Adipocyte (in vitro differentiated cells): ENCODE results near the gene USP6.
"Not testable (repeated sequence)": the region's sequence is repeated elsewhere in the genome, so short reads cannot be mapped to it uniquely, and the experiment has no call there.

Experiments
- DNase-seq: peaks from one replicate; pipeline ENCODE4 v3.0.0-alpha.2; 2015; ENCODE audit warnings: low read depth
- H3K27me3 ChIP-seq: replicated peaks from 2 replicates; pipeline ENCODE4 v1.7.0; 2013; ENCODE audit warnings: mild to moderate bottlenecking, low read length, moderate library complexity; ENCODE audit not compliant: control insufficient read depth, insufficient read depth
- H3K36me3 ChIP-seq: 2 replicates; pipeline ENCODE4 v1.7.0; 2013; ENCODE audit warnings: low read length, mild to moderate bottlenecking, moderate library complexity; ENCODE audit not compliant: control insufficient read depth, insufficient read depth, severe bottlenecking
- H3K4me1 ChIP-seq: 2 replicates; pipeline ENCODE4 v1.7.0; 2013; ENCODE audit warnings: mild to moderate bottlenecking, low read length, moderate library complexity; ENCODE audit not compliant: control insufficient read depth, insufficient read depth
- H3K4me3 ChIP-seq: 2 replicates; pipeline ENCODE4 v1.7.0; 2013; ENCODE audit warnings: mild to moderate bottlenecking, low read length, moderate library complexity
- H3K9ac ChIP-seq: 2 replicates; pipeline ENCODE4 v1.7.0; 2013; ENCODE audit warnings: mild to moderate bottlenecking, low read length, moderate library complexity
- H3K9me3 ChIP-seq: 2 replicates; pipeline ENCODE4 v1.7.0; 2013; ENCODE audit warnings: mild to moderate bottlenecking, low read length, moderate library complexity; ENCODE audit not compliant: control insufficient read depth

Gene USP6

DNA sequence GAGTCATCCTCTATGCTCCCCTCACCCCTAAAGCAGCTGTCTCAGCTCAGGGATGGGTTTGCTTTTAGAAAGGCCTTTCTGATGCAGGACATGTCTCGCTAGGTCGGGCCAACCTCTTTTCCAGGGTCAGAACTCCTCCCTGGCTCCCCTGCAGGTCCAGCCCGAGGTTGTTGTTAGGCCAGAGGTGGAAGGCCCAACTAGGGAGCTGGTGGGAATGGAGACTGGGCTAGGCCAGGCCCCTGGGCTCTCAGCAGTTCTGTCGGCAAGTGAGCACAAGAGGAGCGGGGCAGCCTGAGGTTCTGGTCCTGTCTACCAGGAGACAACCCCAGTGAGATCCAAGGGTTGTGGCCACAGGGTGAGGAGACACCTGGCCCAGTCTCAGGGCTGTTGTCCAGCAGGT is 14.9 kb downstream of the USP6 start:
- not testable (repeated sequence) for DNase-seq, H3K36me3 ChIP-seq, H3K4me3 ChIP-seq, H3K4me1 ChIP-seq, H3K9me3 ChIP-seq, H3K9ac ChIP-seq
- H3K27me3 ChIP-seq = peaks cover 12% of the 10 kb centered on the region

DNA sequence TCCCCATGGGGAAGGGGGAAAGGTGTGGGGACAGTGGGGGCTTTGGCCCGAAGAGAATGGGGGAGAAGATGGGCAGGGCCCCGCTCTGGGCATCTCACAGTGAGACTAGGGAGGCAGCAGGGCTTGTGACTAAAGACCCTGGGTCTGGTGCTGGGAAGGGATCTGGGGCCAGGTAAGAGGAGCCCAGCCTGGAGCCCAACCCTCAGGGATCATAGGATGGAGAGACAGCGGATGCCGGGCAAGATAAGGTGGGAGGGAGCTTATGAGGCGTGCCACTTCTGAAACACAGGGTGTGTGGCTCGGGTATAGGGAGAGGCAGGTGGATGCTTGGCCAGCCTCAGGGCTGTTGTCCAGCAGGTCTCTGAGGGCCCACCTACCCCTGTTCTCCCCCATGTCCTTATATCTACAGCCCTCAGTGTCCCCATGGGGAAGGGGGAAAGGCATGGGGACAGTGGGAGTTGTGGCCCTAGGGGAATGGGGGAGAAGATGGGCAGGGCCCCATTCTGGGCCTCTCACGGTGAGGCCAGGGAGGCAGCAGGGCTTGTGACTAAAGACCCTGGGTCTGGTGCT is 15.4 kb downstream of the USP6 start:
- Histone ChIP-seq H3K36me3 (no peaks in the 10 kb centered on the region), H3K4me1 (no peaks in the 10 kb centered on the region), H3K4me3 (no peak overlapping the region), H3K9ac (no peak overlapping the region), H3K9me3 (no peaks in the 10 kb centered on the region), H3K27me3 (peaks cover 12% of the 10 kb centered on the region)
- DNase-seq = no peak

DNA sequence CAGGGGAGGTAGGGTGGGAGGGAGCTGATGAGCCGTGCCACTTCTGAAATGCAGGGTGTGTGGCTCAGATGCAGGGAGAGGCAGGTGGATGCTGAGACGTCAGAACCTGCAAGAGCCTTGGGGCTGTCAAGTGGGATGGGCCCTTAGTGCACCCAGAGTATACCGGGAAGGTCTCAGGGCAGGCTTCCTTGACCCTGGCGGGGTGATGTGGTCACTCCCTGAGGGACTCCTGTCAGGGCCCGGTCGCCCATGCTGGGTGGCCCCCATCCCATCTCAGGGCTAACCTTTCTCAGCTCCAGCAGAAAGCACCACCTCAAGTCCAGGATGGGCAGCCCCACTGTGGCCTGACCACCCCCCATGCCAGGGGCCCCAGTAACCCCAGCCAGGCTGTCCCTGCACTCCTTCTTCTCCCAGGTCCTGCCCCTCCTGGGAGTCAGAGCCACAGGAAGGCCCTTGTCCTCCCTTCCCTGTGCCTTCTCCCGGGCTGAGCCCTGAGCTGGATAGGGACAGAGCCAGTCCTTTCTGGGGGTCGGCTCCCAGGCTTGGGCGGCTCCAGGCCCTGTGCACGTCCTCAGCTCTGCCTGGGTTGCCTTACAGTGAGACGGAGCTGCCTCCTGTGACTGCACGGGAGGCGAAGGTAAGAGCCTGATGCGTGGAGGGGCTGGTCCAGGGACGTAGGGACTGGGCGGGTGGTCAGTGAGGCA is 16.1 kb downstream of the USP6 start:
- not testable (repeated sequence) for H3K9ac ChIP-seq, H3K9me3 ChIP-seq, H3K4me1 ChIP-seq, DNase-seq, H3K36me3 ChIP-seq, H3K4me3 ChIP-seq
- H3K27me3 ChIP-seq = peaks cover 14% of the 10 kb centered on the region

DNA sequence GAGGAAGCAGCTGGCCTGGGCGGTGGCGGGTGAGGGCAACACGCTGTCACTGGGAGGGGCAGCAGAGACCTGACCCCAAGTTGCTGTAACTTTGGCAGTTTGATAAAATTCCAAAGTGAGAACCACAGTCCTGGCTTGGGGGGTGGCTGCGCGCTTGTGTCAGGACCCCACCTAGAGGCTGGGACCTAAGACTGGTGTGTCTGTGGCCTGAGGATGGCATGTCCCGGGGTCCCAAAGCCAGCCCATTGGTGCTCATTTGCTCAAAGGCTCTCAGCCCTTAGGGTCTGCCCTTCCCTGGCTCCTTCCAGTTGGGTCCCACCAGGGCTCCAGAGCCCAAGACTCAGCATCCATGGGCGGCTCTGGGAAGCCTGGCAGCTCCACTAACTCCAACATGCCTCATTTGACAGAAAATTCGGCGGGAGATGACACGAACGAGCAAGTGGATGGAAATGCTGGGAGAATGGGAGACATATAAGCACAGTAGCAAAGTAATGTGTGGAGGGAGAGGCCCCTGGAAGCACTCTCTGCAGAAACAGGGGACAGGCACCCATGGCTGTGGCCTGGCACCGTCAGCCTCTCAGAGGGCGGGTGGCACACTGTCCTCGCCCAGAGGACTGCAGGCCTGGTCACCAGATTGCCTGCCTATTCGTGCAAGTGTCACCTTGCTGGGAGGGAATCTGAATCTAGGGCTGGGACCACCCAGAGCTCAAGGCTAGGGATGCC is 16.8 kb downstream of the USP6 start:
- H3K9me3 ChIP-seq, H3K36me3 ChIP-seq, H3K4me3 ChIP-seq, DNase-seq, H3K4me1 ChIP-seq, H3K9ac ChIP-seq: not testable (repeated sequence)
- H3K27me3 ChIP-seq = peaks cover 10% of the 10 kb centered on the region

DNA sequence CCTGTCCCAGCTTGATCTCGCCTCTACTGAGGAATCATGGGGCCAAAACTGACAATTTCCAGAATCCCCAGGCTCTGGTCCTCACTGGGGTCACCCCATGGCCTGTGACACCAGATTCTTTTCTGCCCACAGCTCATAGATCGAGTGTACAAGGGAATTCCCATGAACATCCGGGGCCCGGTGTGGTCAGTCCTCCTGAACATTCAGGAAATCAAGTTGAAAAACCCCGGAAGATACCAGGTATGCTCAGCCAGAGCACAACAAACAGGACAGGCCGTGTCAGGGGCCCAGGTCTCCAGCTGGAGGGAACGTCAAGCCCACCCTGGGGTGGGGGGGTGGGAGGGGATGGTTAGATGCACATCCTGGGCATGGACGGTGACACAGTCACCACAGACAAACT is 17.5 kb downstream of the USP6 start:
- no peaks in the 10 kb centered on the region for H3K4me1 ChIP-seq
- H3K9me3 ChIP-seq = no peaks in the 10 kb centered on the region
- H3K9ac ChIP-seq = no peak overlapping the region
- H3K27me3 ChIP-seq = peaks cover 8% of the 10 kb centered on the region
- DNase-seq = no peak
- no peaks in the 10 kb centered on the region for H3K36me3 ChIP-seq
- no peak overlapping the region for H3K4me3 ChIP-seq

DNA sequence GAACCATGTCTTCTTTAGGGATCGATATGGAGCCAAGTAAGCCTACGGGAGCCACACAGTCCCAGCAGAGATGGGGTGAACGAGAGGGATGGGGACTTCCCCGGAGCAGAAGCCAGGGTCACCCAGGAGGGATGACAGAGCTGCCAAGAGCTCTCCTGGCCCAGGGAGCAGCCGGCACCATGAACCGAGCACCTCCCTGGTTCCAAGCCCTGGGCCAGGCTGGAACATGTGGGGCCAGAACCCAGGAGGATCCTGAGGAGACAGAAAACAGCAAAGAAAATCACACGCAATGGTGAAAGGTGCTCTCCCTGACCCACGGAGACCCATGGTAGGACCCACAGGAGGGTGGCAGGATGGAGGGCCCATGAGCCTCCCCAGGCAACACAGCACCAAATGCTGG is 18.1 kb downstream of the USP6 start:
- not testable (repeated sequence) for DNase-seq, H3K4me1 ChIP-seq, H3K36me3 ChIP-seq, H3K27me3 ChIP-seq, H3K9ac ChIP-seq, H3K9me3 ChIP-seq, H3K4me3 ChIP-seq

DNA sequence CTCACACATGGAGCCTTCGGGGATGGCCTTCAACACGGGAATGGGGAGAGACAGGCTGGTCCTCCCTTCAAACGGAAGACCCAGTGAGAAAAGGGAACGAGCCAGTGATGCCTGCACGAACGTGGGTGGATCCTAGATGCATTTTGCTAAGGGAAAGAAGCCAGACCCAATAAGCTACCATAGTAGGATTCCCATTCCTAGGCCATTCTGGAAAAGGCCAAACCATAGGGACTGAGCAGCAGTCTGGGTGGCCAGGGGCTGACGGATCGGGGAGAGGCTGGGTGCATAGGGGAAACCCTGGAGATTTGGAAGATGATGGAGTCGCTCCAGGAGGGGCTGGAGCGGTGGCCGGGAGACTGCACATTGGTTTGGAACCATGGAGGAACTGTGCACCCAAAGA is 18.7 kb downstream of the USP6 start:
- H3K9me3 ChIP-seq, H3K36me3 ChIP-seq, H3K27me3 ChIP-seq, DNase-seq, H3K4me1 ChIP-seq, H3K4me3 ChIP-seq, H3K9ac ChIP-seq: not testable (repeated sequence)

DNA sequence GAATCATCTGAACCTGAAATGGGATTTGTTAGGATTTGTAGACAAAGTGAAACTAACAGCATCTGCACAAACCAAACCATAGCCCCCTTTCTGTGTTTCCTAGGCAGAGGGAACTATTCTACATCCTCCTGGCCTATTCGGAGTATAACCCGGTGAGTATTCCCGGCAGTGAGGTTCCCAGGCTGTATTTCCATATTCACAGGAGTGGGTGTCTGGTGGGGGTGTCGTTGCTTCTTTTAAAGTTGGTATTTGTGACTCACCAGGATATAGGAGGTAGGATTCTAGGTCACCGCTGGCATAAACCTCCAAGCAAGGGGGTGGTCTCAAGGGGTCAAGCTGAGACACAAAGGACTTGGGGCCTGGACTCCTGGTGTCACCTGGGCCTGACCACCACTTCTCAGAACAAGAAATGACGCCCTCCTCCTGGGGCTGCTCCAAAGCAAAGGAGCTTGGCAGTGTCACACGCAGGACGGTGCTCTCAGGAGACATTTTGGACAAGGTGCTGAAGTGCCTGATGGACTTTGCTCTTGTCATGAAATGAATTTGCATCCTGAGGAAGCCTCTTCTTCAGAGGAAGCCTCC is 19.4 kb downstream of the USP6 start:
- not testable (repeated sequence) for H3K4me3 ChIP-seq, H3K4me1 ChIP-seq, H3K9me3 ChIP-seq, DNase-seq, H3K27me3 ChIP-seq, H3K36me3 ChIP-seq, H3K9ac ChIP-seq

DNA sequence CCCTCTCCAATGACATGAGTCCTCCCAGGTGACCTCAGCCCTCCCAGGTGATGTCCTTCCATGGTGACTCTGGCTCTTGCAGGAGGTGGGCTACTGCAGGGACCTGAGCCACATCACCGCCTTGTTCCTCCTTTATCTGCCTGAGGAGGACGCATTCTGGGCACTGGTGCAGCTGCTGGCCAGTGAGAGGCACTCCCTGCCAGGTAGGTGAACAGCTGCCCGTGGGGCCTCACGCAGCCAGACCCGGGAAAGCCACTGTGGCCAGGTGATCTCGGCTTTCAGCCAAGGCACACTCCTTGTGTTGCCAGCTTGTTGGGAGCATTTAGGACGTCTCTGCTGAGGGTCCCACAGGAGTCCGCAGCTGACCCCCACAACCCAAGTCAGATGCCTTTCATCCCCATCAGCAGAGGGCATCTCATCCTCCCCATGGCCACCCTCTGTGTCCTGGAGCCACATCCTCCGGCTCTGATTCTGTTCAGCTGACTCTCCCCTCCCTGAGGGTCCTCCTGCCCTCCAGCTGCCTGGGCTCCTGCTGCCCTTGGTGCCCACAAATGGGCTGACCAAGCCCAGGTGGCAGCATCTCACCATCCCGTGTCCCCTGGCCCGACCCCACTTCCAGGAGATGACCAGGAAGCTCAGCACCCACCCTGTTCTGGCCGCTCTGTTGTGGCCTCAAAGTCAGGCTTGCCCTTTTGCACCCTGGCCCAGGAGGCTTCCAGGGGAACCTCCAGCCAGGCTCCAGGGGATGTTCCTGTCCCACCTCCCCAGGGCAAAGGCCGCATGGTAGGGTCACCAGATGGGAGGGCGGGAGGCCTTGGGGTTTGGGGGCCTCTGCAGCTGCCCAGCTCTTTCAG is 20.1 kb downstream of the USP6 start:
- no peak overlapping the region for H3K9ac ChIP-seq
- no peaks in the 10 kb centered on the region for H3K4me1 ChIP-seq
- no peak for DNase-seq
- no peaks in the 10 kb centered on the region for H3K9me3 ChIP-seq
- H3K27me3 ChIP-seq = peaks cover 5% of the 10 kb centered on the region
- no peaks in the 10 kb centered on the region for H3K36me3 ChIP-seq
- no peak overlapping the region for H3K4me3 ChIP-seq

DNA sequence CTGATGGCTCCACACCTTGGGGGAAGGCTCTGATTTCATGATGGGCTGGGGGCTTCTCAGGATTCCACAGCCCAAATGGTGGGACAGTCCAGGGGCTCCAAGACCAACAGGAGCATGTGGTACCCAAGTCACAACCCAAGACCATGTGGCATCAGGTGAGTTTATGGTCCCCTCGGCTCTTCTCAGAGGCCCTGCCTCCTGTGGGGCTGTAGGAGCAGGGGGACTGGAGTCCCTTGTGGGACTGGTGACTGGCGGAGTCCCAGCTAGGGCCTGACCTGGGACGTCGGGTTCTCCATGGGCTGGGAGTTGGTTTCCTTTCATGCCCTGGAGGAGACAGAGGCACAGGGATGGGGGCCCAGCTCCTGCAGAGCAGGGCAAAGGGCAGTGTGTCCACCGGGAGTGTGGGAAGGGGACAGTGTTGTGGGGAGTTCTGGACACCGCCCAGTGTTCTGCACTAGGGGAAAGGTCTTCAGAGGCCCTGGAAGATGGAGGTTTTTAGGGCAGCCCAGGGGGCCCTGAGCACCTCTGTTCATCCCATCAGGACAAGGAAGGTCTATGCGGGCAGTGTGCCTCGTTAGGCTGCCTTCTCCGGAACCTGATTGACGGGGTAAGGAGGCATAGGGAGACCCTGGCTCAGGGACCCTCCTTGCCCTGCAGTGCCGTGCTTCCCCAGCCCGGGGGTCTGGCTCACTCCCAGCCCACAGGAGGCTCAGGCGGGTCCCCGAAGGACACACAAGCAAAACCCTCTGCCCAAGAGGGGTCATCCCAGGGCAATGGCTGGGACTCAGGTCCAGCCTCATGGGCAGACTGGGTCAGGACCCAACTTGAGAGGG is 21.0 kb downstream of the USP6 start:
- H3K9ac ChIP-seq, H3K36me3 ChIP-seq, H3K4me1 ChIP-seq, DNase-seq, H3K27me3 ChIP-seq, H3K9me3 ChIP-seq, H3K4me3 ChIP-seq: not testable (repeated sequence)
